ENCODE results near the gene CFAP221.
A peak's percentile ranks its signal among the peaks of the same experiment; 100 is the strongest.

The CFAP221 gene

DNA sequence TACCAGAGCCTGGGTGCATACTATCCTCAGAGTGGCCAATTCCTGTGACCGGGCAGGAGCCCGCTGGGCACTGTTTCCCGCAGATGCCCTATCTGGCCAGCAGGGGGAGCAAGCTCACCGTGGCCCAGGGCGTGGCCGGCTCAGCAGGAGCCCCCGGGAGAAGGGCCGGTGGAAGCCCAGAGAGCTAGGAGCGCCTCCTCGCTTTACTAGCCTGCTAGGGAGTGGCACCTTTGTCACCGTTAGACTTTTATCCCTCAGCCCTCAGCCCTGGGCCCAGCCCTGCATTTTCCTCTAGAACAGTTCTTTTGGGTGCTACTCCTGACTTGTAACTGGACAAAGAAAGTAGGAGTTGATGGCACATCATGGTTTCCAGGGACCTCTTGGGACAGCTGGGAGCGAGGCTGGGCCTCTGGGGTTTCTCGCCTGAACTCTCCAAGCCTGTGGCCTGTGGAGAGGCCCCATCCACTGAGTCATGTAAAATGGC, 158.7 kb downstream of the CFAP221 start:
- peak; percentile 39 for DNase-seq

- no peak for DNase-seq
Observed at GRCh38 chr2:119703526-119703925, 159.3 kb downstream of the CFAP221 start.

GRCh38 chr2:119704670-119705120, 160.4 kb downstream of the CFAP221 start:
- DNase-seq: no peak

GRCh38 chr2:119706221-119706620, 162.0 kb downstream of the CFAP221 start:
- DNase-seq: no peak
